GM21515 (cell line): ENCODE measurements around the gene GOLGA8R.
"Not testable (repeated sequence)": the region's sequence is repeated elsewhere in the genome, so short reads cannot be mapped to it uniquely, and the experiment has no call there.

ENCODE experiments used
- ATAC-seq: cut with Tn5 transposase; IDR thresholded peaks from one replicate; pipeline ENCODE4 v1.9.1; 2021; ENCODE audit not compliant: unreplicated experiment

The GOLGA8R gene

GRCh38 chr15:30414160-30414559, at the start of gene GOLGA8R:
TSS of gene GOLGA8R (minus strand) at chr15:30414260. CDS start at chr15:30414162, 98 bp downstream.
- not testable (repeated sequence) for ATAC-seq

- not testable (repeated sequence) for ATAC-seq
Observed at GRCh38 chr15:30463849-30464248, 49.8 kb upstream of the GOLGA8R start.

- ATAC-seq = not testable (repeated sequence)
Observed at GRCh38 chr15:30462176-30462575, 48.1 kb upstream of the GOLGA8R start.

DNA sequence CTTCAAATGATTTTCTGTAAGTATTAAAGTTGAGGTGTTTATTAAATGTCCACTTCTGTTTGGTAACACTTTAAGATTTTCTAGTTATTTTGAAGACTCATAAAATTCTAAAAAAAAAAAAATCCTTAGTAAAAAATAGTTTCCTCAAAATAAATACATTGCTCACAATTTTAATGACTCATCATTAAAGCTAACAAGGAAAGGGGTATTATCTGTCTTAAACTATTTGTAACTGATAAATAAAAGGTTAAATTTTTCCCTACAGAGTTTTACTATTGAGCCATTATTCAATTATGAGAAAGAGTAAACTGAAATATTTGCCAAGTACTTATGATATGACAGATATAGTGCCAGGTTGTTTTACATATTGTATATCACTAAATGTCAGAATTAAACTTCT, 38.6 kb upstream of the GOLGA8R start:
- ATAC-seq = not testable (repeated sequence)

GRCh38 chr15:30438348-30438747, 24.3 kb upstream of the GOLGA8R start:
- ATAC-seq = not testable (repeated sequence)

GRCh38 chr15:30435878-30436277, 21.8 kb upstream of the GOLGA8R start:
- not testable (repeated sequence) for ATAC-seq

GRCh38 chr15:30420723-30421122, 6.7 kb upstream of the GOLGA8R start:
- not testable (repeated sequence) for ATAC-seq

DNA sequence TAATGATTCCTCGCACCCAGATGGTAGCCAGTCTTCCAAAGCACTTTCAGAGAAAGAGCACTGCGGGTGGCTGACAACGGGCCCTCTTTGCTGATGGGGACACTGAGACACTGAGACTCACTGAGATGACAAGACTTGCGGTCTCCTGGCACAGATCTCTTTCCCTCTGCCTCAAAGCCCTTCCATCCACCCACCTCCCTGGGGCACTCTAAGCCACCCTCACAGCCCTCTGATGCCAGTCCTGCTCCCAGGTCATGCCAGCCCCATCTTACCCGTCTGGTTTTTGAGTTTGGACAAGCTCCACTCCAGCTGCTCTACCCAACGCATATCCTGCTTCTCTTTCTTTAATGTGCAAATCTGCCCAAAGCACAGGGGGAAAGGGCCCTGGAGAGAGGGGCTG, 6.4 kb downstream of the GOLGA8R start:
- ATAC-seq = not testable (repeated sequence)

GRCh38 chr15:30398988-30399387, 15.1 kb downstream of the GOLGA8R start:
- not testable (repeated sequence) for ATAC-seq

DNA sequence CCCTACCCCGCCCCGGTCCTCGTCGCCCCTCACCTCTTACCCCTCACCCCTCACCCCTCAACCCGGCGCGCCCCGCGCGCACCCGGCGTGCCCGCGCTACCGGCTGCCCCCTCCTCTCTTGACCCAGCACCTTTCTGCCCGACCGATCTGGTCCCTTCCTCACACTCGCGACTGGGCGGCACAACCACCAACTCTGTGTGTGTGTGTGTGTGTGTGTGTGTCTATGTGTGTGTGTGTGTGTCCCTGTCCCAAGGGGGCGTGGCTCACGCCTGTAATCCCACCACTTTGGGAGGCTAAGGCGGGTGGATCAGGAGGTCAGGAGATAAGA, 20.4 kb downstream of the GOLGA8R start:
- not testable (repeated sequence) for ATAC-seq

- not testable (repeated sequence) for ATAC-seq
Observed at GRCh38 chr15:30392766-30393663, 21.0 kb downstream of the GOLGA8R start, which contains the start of gene CHRFAM7A. TSS of gene CHRFAM7A (minus strand) at chr15:30393540. CDS start at chr15:30383351, 10,189 bp downstream.

- not testable (repeated sequence) for ATAC-seq
Observed at GRCh38 chr15:30386318-30386887, 27.7 kb downstream of the GOLGA8R start.

DNA sequence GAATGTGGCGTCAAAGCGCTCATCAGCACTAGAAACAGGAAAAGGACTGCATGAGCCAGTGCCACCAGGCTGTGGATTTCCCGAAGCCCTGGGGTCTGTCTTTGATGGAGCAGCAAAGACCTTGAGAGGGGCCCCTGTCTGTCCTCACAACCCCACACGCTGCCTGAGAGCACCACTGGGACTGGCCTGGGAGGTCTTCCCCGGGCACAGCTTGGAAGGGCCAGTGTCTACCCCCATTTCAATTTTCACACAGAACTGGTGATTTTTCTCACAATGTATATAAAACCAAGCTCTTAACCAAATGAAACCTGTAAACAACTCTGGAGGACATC, 37.0 kb downstream of the GOLGA8R start:
- not testable (repeated sequence) for ATAC-seq

DNA sequence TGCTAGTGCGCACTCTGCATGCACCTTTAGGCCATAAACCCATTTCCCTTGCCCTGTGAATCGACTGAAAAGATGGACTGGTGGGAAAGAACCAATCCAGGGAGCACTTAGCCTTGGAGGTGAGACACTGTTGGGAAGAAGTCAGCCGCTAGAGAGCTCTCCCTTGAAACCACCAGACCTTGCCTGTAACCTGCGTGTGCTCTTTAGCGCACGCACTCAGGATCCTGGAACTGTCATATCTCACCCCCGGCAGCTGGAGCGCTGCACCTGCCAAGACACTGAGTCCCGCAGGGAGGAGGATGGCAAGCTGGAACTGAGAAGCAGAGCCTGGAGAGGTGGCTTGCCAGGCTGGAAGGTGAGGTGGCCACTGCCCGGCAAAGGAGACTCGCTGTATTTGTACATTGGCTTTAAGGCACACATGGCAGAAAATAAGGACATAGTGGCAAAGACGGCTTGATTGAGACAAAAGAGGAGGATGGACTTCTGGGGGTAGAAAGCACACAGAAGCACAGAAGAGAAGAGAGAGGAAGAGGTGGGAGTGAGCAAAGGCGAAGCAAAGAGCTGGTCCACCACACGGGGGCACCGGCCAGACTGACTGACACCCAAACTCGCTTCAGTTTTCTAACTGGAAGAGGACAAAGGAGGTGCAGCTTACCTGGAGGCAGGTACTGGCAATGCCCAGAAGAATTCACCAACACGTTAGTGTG, 37.5 kb downstream of the GOLGA8R start:
- ATAC-seq = not testable (repeated sequence)

GRCh38 chr15:30375872-30376271, 38.2 kb downstream of the GOLGA8R start:
- not testable (repeated sequence) for ATAC-seq

DNA sequence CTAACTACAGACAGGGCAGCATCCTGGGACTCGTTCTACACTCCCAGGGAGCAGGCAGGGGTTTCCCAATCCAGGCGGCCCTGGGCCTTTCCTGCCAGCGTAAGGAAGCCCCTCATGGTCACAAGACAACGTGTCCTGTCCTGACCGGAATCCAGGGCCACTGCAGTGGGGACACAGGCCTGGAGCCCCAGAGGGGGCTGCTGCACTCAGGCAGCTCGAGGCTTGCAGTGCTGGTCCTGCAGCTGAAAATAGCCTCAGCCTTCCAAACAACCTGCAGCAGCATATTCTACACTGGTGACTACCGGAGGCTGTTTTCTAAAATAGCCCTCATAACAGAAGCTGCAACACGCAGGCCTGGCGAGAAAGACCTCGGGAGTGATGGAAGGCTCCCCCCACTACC, 39.2 kb downstream of the GOLGA8R start:
- not testable (repeated sequence) for ATAC-seq

DNA sequence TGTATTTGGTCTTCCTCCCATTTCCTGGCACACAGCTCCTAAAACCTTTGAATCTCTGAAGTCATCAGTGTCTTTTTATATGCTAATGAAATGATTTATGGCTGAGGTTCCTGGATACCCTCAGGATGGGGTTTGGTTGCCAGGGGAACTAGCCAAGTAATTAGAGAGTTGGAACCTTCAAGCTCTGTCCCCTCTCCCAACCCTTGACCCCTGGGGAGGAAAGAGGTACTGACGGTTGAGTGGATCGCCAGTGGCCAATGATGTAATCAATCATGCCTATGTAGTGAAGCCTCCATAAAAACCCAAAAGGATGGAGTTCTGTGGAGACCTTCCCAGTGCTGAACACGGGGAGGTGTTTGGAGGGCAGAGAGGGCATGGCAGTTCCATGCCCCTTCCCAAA, 45.8 kb downstream of the GOLGA8R start:
- not testable (repeated sequence) for ATAC-seq

- not testable (repeated sequence) for ATAC-seq
Observed at GRCh38 chr15:30367246-30367645, 46.8 kb downstream of the GOLGA8R start.

- not testable (repeated sequence) for ATAC-seq
Observed at GRCh38 chr15:30361404-30361803, 52.7 kb downstream of the GOLGA8R start.

- ATAC-seq = not testable (repeated sequence)
Observed at GRCh38 chr15:30360990-30361389, 53.1 kb downstream of the GOLGA8R start.

DNA sequence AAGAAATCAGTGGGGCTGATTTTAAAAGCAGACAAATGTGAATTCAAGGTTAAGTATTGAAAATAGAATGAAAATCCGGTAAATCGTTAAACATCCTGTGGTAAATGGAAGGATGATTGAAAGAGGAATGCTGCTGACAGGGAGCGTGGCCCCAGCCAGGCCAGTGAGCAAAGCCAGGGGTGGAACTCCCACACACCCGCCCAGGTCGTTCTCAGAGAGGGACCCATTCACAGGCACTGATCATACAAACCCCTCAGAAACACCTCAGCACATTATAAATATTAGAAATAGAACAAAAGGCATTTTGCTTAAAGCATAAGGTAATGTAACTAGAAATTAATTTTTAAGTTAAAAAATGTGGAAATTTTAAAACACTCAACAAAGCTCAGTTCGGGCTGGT, 59.0 kb downstream of the GOLGA8R start:
- not testable (repeated sequence) for ATAC-seq
